RWPE2 (cell line): ENCODE measurements around the gene MERTK.
A peak's percentile ranks its signal among the peaks of the same experiment; 100 is the strongest.
"Not testable (repeated sequence)": the region's sequence is repeated elsewhere in the genome, so short reads cannot be mapped to it uniquely, and the experiment has no call there.

Experiments
- ATAC-seq: fragments of 200-7000 bp; cut with Tn5 transposase; 3 replicates; pipeline ENCODE4 v1.9.1; 2021; ENCODE audit warnings: low read depth
- DNase-seq: peaks from one replicate; pipeline ENCODE4 v3.0.0-alpha.2; 2020; ENCODE audit warnings: low spot score
- H3K27ac ChIP-seq: fragments of 450-650 bp; 2 replicates; pipeline ENCODE4 v1.5.1; 2017; ENCODE audit warnings: mild to moderate bottlenecking; ENCODE audit not compliant: poor library complexity, severe bottlenecking
- H3K27me3 ChIP-seq: fragments of 250-450 bp; sonication (Bioruptor Pico); 2 replicates; pipeline ENCODE4 v1.5.1; 2021; ENCODE audit warnings: mild to moderate bottlenecking, moderate library complexity; ENCODE audit not compliant: insufficient read depth, poor library complexity, severe bottlenecking
- H3K36me3 ChIP-seq: fragments of 250-450 bp; sonication (Bioruptor Pico); 2 replicates; pipeline ENCODE4 v1.5.1; 2020; ENCODE audit warnings: low read depth, mild to moderate bottlenecking, moderate library complexity
- H3K4me1 ChIP-seq: fragments of 250-450 bp; sonication (Bioruptor Pico); 2 replicates; pipeline ENCODE4 v1.5.1; 2021; ENCODE audit warnings: mild to moderate bottlenecking, moderate library complexity; ENCODE audit not compliant: insufficient read depth, poor library complexity, severe bottlenecking
- H3K4me3 ChIP-seq: fragments of 250-450 bp; sonication (Bioruptor Pico); 2 replicates; pipeline ENCODE4 v1.5.1; 2021; ENCODE audit warnings: mild to moderate bottlenecking, moderate library complexity; ENCODE audit not compliant: severe bottlenecking
- H3K9me3 ChIP-seq: fragments of 250-450 bp; sonication (Bioruptor Pico); 2 replicates; pipeline ENCODE4 v1.5.1; 2021; ENCODE audit warnings: mild to moderate bottlenecking, moderate library complexity; ENCODE audit not compliant: severe bottlenecking
- TF ChIP-seq, protein P1 (sequence below): fragments of 450-650 bp; IDR thresholded peaks from one replicate; pipeline ENCODE4 v1.5.1; 2017; ENCODE audit warnings: mild to moderate bottlenecking, moderate library complexity; ENCODE audit not compliant: poor library complexity, severe bottlenecking

MERTK gene

GRCh38 chr2:111897924-111898702 lies at the start of gene MERTK:
MERTK (plus strand) TSS chr2:111898607; CDS start chr2:111898736, 129 bp downstream.
- DNase-seq (peak; percentile 62), ATAC-seq (peak; percentile 82)
- peaks cover 28% of the 10 kb centered on the region for H3K27me3 ChIP-seq
- peaks cover 6% of the 10 kb centered on the region for H3K4me1 ChIP-seq
- H3K4me3 ChIP-seq, result peak within 1 kb of the TSS; percentile 42
- H3K36me3 ChIP-seq, result no peaks in the 10 kb centered on the region
- TF ChIP-seq, protein P1, sequence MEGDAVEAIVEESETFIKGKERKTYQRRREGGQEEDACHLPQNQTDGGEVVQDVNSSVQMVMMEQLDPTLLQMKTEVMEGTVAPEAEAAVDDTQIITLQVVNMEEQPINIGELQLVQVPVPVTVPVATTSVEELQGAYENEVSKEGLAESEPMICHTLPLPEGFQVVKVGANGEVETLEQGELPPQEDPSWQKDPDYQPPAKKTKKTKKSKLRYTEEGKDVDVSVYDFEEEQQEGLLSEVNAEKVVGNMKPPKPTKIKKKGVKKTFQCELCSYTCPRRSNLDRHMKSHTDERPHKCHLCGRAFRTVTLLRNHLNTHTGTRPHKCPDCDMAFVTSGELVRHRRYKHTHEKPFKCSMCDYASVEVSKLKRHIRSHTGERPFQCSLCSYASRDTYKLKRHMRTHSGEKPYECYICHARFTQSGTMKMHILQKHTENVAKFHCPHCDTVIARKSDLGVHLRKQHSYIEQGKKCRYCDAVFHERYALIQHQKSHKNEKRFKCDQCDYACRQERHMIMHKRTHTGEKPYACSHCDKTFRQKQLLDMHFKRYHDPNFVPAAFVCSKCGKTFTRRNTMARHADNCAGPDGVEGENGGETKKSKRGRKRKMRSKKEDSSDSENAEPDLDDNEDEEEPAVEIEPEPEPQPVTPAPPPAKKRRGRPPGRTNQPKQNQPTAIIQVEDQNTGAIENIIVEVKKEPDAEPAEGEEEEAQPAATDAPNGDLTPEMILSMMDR, result peak; percentile 70
- H3K9me3 ChIP-seq, result no peaks in the 10 kb centered on the region
- no peak within 1 kb of the TSS for H3K27ac ChIP-seq

DNA sequence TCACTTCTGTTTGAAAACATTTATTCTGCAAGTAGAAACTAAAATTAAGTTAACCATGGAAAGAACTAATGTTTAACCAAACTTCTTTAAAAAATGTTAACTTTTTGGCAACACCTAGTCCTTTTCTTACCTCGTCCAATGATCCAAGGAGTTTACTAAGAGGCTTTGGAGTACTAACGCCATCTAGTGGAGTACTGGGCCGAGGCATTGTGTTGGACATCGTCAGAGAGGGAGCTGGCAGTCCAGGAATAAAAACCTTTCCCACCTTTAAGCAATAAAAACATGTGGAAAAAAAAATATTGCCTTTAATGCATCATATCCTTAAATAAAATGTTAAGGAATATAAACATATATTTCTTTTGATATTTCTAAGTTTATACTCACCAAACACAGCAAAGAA lies 47.8 kb upstream of the MERTK start:
- H3K4me1 ChIP-seq, H3K9me3 ChIP-seq, H3K4me3 ChIP-seq, H3K27ac ChIP-seq, H3K36me3 ChIP-seq, DNase-seq, H3K27me3 ChIP-seq: not testable (repeated sequence)
- TF ChIP-seq, protein P1, result peak; percentile 64
- ATAC-seq, result peak; percentile 49; the same call in 1 of the 3 replicates

DNA sequence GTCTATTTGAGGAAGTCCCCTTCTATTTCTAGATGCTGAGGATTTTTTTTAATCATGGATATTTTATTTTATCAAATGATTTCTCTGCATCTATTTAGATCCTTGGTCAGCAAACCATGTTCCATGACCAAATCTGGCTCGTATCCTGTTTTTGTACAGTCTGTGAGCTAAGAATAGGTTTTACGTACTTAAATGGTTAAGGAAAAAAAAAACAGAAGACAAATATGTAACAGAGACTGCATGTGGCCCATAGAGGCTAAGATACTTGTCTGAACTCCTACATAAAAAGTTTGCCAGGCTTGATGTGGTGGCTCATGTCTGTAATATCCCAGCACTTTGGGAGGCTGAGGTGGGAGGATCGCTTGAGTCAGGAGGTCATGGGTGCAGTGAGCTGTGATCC lies 45.9 kb upstream of the MERTK start:
- H3K4me3 ChIP-seq, H3K27ac ChIP-seq, H3K9me3 ChIP-seq, ATAC-seq, H3K4me1 ChIP-seq, DNase-seq, H3K27me3 ChIP-seq, H3K36me3 ChIP-seq: not testable (repeated sequence)

- H3K27me3 ChIP-seq, DNase-seq, H3K27ac ChIP-seq, H3K9me3 ChIP-seq, H3K36me3 ChIP-seq, H3K4me1 ChIP-seq, H3K4me3 ChIP-seq: not testable (repeated sequence)
- ATAC-seq, result peak; percentile 19; the same call in 1 of the 3 replicates
Measured at GRCh38 chr2:111860005-111860404, 38.4 kb upstream of the MERTK start.

DNA sequence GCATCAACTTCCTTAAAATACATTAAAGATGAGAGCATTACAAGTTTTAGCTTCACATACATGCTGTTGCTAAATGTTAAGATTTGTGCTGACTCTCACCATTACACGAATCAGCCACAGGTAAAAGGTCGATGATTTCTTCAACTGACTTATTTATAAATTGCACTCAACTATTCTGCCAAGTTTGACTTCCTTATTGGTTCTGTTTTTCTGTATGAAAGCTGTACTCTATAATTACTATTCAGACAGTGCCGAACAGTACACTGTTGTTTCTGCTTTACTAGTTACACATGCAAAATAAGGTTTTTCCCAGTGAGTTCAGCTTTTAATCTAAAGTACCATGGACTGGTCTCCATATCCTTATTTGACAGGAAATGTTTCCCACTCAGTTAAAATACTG lies 33.3 kb upstream of the MERTK start:
- H3K4me3 ChIP-seq, DNase-seq, H3K27me3 ChIP-seq, H3K4me1 ChIP-seq, H3K36me3 ChIP-seq, H3K27ac ChIP-seq, H3K9me3 ChIP-seq, ATAC-seq: not testable (repeated sequence)

GRCh38 chr2:111872806-111873205 lies 25.6 kb upstream of the MERTK start:
- H3K27ac ChIP-seq, H3K4me1 ChIP-seq, ATAC-seq, H3K36me3 ChIP-seq, H3K4me3 ChIP-seq, H3K27me3 ChIP-seq, DNase-seq, H3K9me3 ChIP-seq: not testable (repeated sequence)
